OCI-LY3 (cell line): ENCODE data around the gene FAHD2A.

Experiments used
- EZH2phosphoT487 ChIP-seq: fragments of 200-600 bp; shearing (Covaris generic); IDR thresholded peaks from 2 replicates; pipeline ENCODE4 v1.6.1; 2018; ENCODE audit warnings: antibody characterized with exemption, mixed run types, low read depth
- TF ChIP-seq, protein P1 (sequence below): fragments of 200-600, 300-600 bp; sonication (generic); IDR thresholded peaks from 2 replicates; pipeline ENCODE4 v1.5.1; 2014; ENCODE audit warnings: antibody characterized with exemption, low read length, low read depth

DNA sequence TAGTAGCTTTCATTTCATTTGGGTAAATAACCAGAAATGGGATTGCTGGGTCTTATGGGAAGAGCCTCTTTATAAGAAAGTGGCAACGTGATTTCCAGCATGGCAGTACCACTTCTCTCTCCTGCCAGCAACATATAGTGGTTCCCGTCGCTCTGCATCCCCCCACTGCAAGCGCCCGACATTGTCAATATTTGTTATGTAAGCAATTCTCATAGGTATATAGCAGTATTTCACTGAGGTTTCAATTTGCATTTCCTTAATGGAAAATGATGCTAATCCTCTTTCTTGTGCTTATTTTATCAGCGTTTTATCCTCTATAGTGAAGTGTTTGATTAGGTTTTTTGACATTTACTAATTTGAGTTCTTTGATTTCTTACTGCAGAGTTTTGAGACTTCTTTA lies 36.0 kb upstream of the FAHD2A start:
- TF ChIP-seq, protein P1, sequence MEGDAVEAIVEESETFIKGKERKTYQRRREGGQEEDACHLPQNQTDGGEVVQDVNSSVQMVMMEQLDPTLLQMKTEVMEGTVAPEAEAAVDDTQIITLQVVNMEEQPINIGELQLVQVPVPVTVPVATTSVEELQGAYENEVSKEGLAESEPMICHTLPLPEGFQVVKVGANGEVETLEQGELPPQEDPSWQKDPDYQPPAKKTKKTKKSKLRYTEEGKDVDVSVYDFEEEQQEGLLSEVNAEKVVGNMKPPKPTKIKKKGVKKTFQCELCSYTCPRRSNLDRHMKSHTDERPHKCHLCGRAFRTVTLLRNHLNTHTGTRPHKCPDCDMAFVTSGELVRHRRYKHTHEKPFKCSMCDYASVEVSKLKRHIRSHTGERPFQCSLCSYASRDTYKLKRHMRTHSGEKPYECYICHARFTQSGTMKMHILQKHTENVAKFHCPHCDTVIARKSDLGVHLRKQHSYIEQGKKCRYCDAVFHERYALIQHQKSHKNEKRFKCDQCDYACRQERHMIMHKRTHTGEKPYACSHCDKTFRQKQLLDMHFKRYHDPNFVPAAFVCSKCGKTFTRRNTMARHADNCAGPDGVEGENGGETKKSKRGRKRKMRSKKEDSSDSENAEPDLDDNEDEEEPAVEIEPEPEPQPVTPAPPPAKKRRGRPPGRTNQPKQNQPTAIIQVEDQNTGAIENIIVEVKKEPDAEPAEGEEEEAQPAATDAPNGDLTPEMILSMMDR: no peak
- TF ChIP-seq EZH2phosphoT487: no peak
